Thyroid gland (tissue), 4 donors: ENCODE measurements around the gene EIF2S3B. TPM values are rescaled to one million over a fixed set of nuclear protein-coding genes. Genes with fewer than 3 reads are reported as not detected.
"Not testable (repeated sequence)": the region's sequence is repeated elsewhere in the genome, so short reads cannot be mapped to it uniquely, and the experiment has no call there.

ENCODE experiments used
- DNase-seq, 2 donors: peaks; one replicate each; pipeline ENCODE4 v3.0.0-alpha.2; 2019
- H3K27ac ChIP-seq, 3 donors: fragments of 200-600 bp; sonication (generic); 1 replicate in 2 of 3; 2 replicates in 1 of 3; pipeline ENCODE4 v1.5.1; 2016 to 2019; ENCODE audit warnings: mild to moderate bottlenecking in 1 of 3, moderate library complexity in 1 of 3
- H3K27me3 ChIP-seq: fragments of 200-600 bp; sonication (generic); one replicate; pipeline ENCODE4 v1.5.1; 2019
- H3K36me3 ChIP-seq, 2 donors: fragments of 200-600 bp; sonication (generic); one replicate each; pipeline ENCODE4 v1.5.1; 2016 to 2019
- H3K4me1 ChIP-seq, 2 donors: fragments of 200-600 bp; sonication (generic); one replicate each; pipeline ENCODE4 v1.5.1; 2017 to 2019
- H3K4me3 ChIP-seq, 3 donors: fragments of 200-600 bp; sonication (generic); replicated peaks in 1 of 3; 1 replicate in 2 of 3; 2 replicates in 1 of 3; pipeline ENCODE4 v1.5.1; 2016; ENCODE audit warnings: mild to moderate bottlenecking in 1 of 3
- H3K9me3 ChIP-seq: fragments of 200-600 bp; sonication (generic); one replicate; pipeline ENCODE4 v1.5.1; 2017
- CTCF ChIP-seq, 6 experiments: fragments of 200-600 bp in 3 of 6; fragments of 450-650 bp in 3 of 6; sonication (generic) in 3 of 6; IDR thresholded peaks; one replicate each; pipeline ENCODE4 v1.5.1; 2016 to 2019; ENCODE audit warnings: antibody characterized with exemption in 6 of 6, mild to moderate bottlenecking in 2 of 6, inconsistent platforms in 1 of 6, moderate library complexity in 1 of 6
- POLR2A ChIP-seq, 2 donors: fragments of 450-650 bp; IDR thresholded peaks; one replicate each; pipeline ENCODE4 v1.6.1; 2017; ENCODE audit warnings: antibody characterized with exemption in 2 of 2, mild to moderate bottlenecking in 2 of 2, moderate library complexity in 1 of 2
- WGBS, 2 donors: methylation state at CpG; one replicate each; pipeline ENCODE4 v1.1.5; 2017; 5-methylcytosine and 5-hydroxymethylcytosine counted together
- intact Hi-C: fragments of 100-400 bp; cut with DNase I; formaldehyde crosslinking; loops from one replicate; pipeline ENCODE4 v1.15.1; 2023
- total RNA-seq, 4 donors: library from RNA; depleted of rRNA; stranded (reverse); fragments of >200 nt; gene quantifications; one replicate each; pipeline ENCODE4 v1.2.3, GENCODE V29; 2016

The EIF2S3B gene
- 1 to 10 TPM in 2 of 4 donors, under 1 TPM in 1, not detected in 1; 0.45 to 2.0 (median 1.0) TPM for total RNA-seq

- H3K27me3 ChIP-seq: no peaks in the 10 kb centered on the region
- H3K4me3 ChIP-seq: no peak within 1 kb of the TSS
- TF ChIP-seq POLR2A (IDR thresholded peaks at IDR 0.05): no peak
- TF ChIP-seq CTCF (IDR thresholded peaks at IDR 0.05): no peak
- H3K36me3 ChIP-seq: no peaks in the 10 kb centered on the region
- 96 to 97% methylated on average over 20 to 22 of the region's 22 CpGs for WGBS, 2 donors
- intact Hi-C loops: no loop called here
- no peak for DNase-seq
- H3K9me3 ChIP-seq: no peaks in the 10 kb centered on the region
- H3K4me1 ChIP-seq: no peaks in the 10 kb centered on the region
- H3K27ac ChIP-seq: no peak within 1 kb of the TSS
These were observed at the start of gene EIF2S3B for GRCh38 chr12:10505620-10506019. Gene EIF2S3B (plus strand): TSS chr12:10505890. CDS start chr12:10505903, 13 bp downstream.

GRCh38 chr12:10456856-10457255 lies 48.8 kb upstream of the EIF2S3B start:
- no peaks in the 10 kb centered on the region for H3K9me3 ChIP-seq
- no peak overlapping the region for H3K27ac ChIP-seq
- WGBS, 2 donors: 93 to 95% methylated on average over 2 of the region's 2 CpGs
- H3K36me3 ChIP-seq: no peaks in the 10 kb centered on the region
- DNase-seq: no peak
- intact Hi-C loops: no loop called here
- no peaks in the 10 kb centered on the region for H3K27me3 ChIP-seq
- H3K4me1 ChIP-seq: no peaks in the 10 kb centered on the region
- H3K4me3 ChIP-seq: no peak overlapping the region
- no peak for TF ChIP-seq CTCF (IDR thresholded peaks at IDR 0.05)

- 85 to 91% methylated on average over 3 of the region's 3 CpGs for WGBS, 2 donors
- no peak overlapping the region for H3K4me3 ChIP-seq
- no peak for DNase-seq
- no peaks in the 10 kb centered on the region for H3K9me3 ChIP-seq
- no peaks in the 10 kb centered on the region for H3K27me3 ChIP-seq
- H3K36me3 ChIP-seq: no peaks in the 10 kb centered on the region
- H3K27ac ChIP-seq: no peak overlapping the region
- TF ChIP-seq POLR2A (IDR thresholded peaks at IDR 0.05): no peak
- TF ChIP-seq CTCF (IDR thresholded peaks at IDR 0.05): no peak
- H3K4me1 ChIP-seq: no peaks in the 10 kb centered on the region
- intact Hi-C loops: no loop called here
These were observed 47.9 kb upstream of the EIF2S3B start for GRCh38 chr12:10457760-10458159.

GRCh38 chr12:10466311-10466710 lies 39.4 kb upstream of the EIF2S3B start:
- Histone ChIP-seq H3K4me1 (no peaks in the 10 kb centered on the region), H3K4me3 (no peak overlapping the region), H3K36me3 (no peaks in the 10 kb centered on the region), H3K27ac (no peak overlapping the region), H3K9me3 (no peaks in the 10 kb centered on the region), H3K27me3 (no peaks in the 10 kb centered on the region)
- WGBS, 2 donors: 76 to 92% methylated on average over 2 to 4 of the region's 4 CpGs
- no peak for DNase-seq
- TF ChIP-seq POLR2A (IDR thresholded peaks at IDR 0.05) (no peak), CTCF (IDR thresholded peaks at IDR 0.05) (no peak)
- intact Hi-C loops: no loop called here

GRCh38 chr12:10469701-10470100 lies 36.0 kb upstream of the EIF2S3B start:
- Histone ChIP-seq H3K4me3 (no peak overlapping the region), H3K36me3 (no peaks in the 10 kb centered on the region), H3K27me3 (no peaks in the 10 kb centered on the region), H3K27ac (no peak overlapping the region), H3K9me3 (no peaks in the 10 kb centered on the region), H3K4me1 (no peaks in the 10 kb centered on the region)
- WGBS, 2 donors: 84 to 93% methylated on average over 1 of the region's 1 CpG
- DNase-seq: no peak
- intact Hi-C loops: no loop called here
- TF ChIP-seq CTCF (IDR thresholded peaks at IDR 0.05): no peak
- no peak for TF ChIP-seq POLR2A (IDR thresholded peaks at IDR 0.05)

GRCh38 chr12:10472808-10473207 lies 32.9 kb upstream of the EIF2S3B start:
- H3K4me1 ChIP-seq, H3K36me3 ChIP-seq, H3K27me3 ChIP-seq, H3K9me3 ChIP-seq, DNase-seq, H3K4me3 ChIP-seq, intact Hi-C loops, H3K27ac ChIP-seq: not testable (repeated sequence)
- 93 to 97% methylated on average over 5 of the region's 5 CpGs for WGBS, 2 donors

GRCh38 chr12:10481901-10482300 lies 23.8 kb upstream of the EIF2S3B start:
- H3K4me1 ChIP-seq, intact Hi-C loops, H3K9me3 ChIP-seq, H3K27me3 ChIP-seq, H3K4me3 ChIP-seq, H3K27ac ChIP-seq, H3K36me3 ChIP-seq, DNase-seq: not testable (repeated sequence)
- 37 to 100% methylated on average over 1 to 2 of the region's 2 CpGs for WGBS, 2 donors

- H3K36me3 ChIP-seq, H3K27ac ChIP-seq, DNase-seq, intact Hi-C loops, H3K27me3 ChIP-seq, H3K4me1 ChIP-seq, H3K9me3 ChIP-seq, H3K4me3 ChIP-seq: not testable (repeated sequence)
- 83 to 97% methylated on average over 2 of the region's 2 CpGs for WGBS, 2 donors
These were observed 18.4 kb upstream of the EIF2S3B start for GRCh38 chr12:10487328-10487727.
